SK-MEL-5 (cell line): ENCODE data around the gene ZNF777. TPM values are rescaled to one million over a fixed set of nuclear protein-coding genes. Genes with fewer than 3 reads are reported as not detected.
A peak's percentile ranks its signal among the peaks of the same experiment; 100 is the strongest.
"Not testable (repeated sequence)": the region's sequence is repeated elsewhere in the genome, so short reads cannot be mapped to it uniquely, and the experiment has no call there.

Experiments
- DNase-seq: peaks from one replicate; pipeline ENCODE4 v3.0.0-alpha.2; 2016; ENCODE audit warnings: low read depth, low spot score
- in situ Hi-C: cut with HindIII; loops from 2 replicates; pipeline ENCODE4 v1.10.0; 2016; ENCODE audit warnings: low sequenced_read_pairs, high pct_unique_total_duplicates, low pct_unique_long_range_greater_than_20kb
- polyA plus RNA-seq, 2 experiments: library from polyadenylated mRNA; depleted of rRNA; stranded (reverse); fragments of >200 nt; gene quantifications; 2 replicates each; pipeline ENCODE4 v1.2.3, GENCODE V29; 2015
- total RNA-seq: library from RNA; depleted of rRNA; stranded (reverse); fragments of >200 nt; shearing (Covaris generic); gene quantifications from 2 replicates; pipeline ENCODE4 v1.2.3, GENCODE V29; 2014; rRNA removed

ZNF777 gene
- 5.4 and 6.1 TPM in 2 replicates for total RNA-seq
- polyA plus RNA-seq (2015; cell fraction: cytosol; rRNA removed): 16.4 and 20.6 TPM in 2 replicates
- 4.2 and 4.3 TPM in 2 replicates for polyA plus RNA-seq (2015; cell fraction: nucleus; rRNA removed)

DNA sequence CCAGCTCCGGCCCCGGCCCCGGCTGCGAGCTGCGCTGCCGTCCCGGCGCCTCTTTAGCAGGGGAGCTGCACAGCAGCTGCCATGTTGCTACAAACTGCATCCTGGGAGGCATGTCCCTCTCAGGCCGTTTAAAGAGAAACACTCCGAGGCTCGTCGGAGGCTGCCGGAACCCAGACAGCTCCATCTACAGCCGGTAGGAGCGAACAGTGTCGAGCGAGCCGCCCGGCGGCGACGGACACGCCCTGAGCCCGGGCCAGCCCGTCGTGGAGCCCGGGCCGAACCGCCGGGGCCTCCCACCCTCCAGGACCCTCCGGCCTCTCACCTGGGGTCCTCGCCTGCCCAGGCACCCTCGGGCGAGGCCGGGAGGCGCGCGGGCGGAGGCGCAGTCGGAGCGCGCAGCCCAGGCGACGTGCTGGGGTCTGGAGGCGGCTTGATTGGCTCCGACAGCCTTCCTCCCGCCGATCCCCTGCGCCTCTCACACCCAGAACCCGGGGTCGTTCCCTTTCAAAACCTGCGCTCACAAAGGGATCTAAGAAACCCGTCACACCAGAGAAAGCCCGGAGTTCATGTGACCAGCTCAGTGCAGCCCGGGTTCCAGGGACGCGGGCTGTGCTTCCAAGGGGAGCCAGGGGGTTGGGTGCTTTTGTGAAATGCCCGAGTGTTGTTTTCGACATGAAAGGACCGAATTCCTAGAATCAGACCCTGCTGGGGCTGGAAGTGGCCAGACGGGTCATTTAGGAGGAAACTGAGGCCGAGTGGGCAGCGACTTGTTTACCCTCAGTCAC lies at the start of gene ZNF777:
Gene ZNF777, minus strand, starts transcription at position 570 of the 785 bp plus-strand sequence. CDS start 5,040 bp downstream, outside the sequence.
- in situ Hi-C loops: no loop called here
- DNase-seq: peak; percentile 89

DNA sequence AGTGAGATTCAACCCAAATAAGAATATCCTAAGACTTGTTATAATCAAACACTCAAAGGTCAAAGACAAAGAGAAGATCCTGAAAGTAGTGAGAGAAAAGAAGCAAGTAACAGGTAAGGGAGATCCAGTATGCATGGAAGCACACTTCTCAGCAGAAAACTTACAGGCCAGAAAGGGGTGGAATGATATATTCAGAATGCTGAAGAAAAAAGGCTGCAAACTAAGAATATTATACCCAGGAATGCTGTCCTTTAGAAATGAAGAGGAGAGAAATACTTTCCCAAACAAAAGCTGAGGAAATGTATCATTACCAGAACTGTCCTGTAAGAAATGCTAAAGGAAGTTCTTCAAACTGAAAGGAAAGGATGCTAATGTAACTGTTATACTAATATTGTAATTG lies 49.4 kb upstream of the ZNF777 start:
- no peak for DNase-seq
- in situ Hi-C loops: no loop called here

- in situ Hi-C loops: no loop called here
- DNase-seq: no peak
These were observed 48.9 kb upstream of the ZNF777 start for GRCh38 chr7:149509774-149510173.

GRCh38 chr7:149505551-149505950 lies 44.7 kb upstream of the ZNF777 start:
- no peak for DNase-seq
- in situ Hi-C loops: no loop called here

GRCh38 chr7:149501651-149502050 lies 40.8 kb upstream of the ZNF777 start:
- no peak for DNase-seq
- in situ Hi-C loops: no loop called here

DNA sequence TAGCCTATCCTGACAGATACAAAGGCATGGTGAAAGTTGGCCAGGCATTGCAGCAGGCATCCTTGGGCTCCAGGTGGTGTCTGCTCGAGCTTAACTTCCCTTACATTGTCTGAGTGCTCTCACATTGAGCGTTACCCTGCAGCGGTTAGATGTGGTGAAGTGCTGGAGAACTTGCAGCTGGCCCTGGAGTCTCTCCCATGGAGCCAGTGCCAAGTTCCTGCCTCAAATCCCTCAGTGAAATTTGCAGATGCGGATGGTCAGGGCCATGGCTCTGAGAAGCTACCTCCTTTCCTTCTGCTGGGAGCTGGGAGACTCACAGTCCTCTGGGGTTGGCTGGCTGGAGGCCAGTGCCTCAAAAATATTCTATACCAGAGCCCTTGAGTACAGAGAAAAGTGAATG lies 40.0 kb upstream of the ZNF777 start:
- in situ Hi-C loops: no loop called here
- DNase-seq: no peak

DNA sequence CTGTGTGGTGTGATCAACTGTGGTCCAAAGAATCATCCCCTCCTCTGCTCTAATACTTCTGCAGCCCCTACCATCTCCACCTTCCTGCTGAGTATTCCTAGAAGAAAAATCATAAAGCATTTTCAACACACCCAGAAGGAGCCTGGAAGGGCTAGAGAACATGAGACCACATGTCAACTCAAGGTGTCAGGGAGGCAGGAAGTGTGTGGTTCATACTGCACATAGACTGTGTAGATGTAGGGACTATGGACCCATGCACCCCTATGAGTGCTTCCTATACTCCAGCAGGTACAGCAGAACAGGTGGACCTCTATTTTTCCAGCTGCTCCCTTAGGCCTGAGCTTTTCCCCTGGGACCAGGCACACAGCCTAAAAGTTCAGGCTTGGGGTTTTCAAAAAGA lies 39.3 kb upstream of the ZNF777 start:
- in situ Hi-C loops: no loop called here
- DNase-seq: no peak

- in situ Hi-C loops: no loop called here
These were observed 37.9 kb upstream of the ZNF777 start for GRCh38 chr7:149498811-149499210.

DNA sequence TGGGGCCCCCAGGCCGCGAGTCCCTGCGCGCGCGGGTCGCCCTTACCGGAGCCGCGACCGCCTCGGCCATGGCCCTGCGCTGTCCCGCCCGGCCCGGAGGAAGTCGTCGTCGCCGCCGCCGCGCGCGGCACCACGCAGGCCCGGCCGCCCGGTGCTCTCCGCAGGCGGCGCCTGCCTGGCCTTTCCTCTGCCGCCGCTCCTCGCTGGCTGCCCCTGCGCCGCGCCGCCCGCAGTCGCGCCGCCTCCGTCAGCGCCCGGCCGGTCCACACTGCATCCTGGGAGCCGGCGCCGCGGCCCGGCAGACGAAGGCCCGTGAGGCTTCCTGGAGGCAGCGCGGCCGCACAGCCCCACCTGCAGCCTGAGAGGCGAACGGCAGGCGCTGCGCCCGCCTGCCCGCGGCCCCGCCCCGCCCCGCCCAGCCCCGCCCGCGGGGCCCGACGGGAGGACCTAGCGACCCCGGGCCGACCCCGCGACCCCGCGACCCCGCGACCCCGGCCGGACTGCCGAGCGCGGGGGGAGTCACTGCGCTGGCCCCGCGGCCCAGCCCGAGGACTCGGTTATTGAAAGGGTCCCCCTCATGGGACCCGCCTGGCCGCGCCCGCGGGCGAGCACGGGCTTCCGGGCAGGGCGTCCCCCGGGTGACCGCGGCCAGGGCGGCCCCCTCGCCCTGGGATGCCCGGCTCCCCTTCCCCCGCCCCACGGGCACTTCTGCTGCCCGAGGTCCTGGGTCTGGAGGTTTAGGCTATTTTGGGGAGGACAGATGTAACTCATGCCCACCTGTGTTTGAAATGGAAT lies 36.8 kb upstream of the ZNF777 start, which contains the start of gene ZNF746:
Gene ZNF746, minus strand, starts transcription at position 343 of the 795 bp plus-strand sequence. Its CDS starts 273 bp downstream, at position 70.
- in situ Hi-C loops: no loop called here
- DNase-seq: peak; percentile 88

More at GRCh38 chr7:149498811-149499210, 37.9 kb upstream of the ZNF777 start:
- no peak for DNase-seq

- in situ Hi-C loops: no loop called here
- DNase-seq: peak; percentile 18
These were observed 36.0 kb upstream of the ZNF777 start for GRCh38 chr7:149496642-149497391.

GRCh38 chr7:149495785-149496641 lies 35.2 kb upstream of the ZNF777 start:
- DNase-seq: peak; percentile 42
- in situ Hi-C loops: no loop called here

DNA sequence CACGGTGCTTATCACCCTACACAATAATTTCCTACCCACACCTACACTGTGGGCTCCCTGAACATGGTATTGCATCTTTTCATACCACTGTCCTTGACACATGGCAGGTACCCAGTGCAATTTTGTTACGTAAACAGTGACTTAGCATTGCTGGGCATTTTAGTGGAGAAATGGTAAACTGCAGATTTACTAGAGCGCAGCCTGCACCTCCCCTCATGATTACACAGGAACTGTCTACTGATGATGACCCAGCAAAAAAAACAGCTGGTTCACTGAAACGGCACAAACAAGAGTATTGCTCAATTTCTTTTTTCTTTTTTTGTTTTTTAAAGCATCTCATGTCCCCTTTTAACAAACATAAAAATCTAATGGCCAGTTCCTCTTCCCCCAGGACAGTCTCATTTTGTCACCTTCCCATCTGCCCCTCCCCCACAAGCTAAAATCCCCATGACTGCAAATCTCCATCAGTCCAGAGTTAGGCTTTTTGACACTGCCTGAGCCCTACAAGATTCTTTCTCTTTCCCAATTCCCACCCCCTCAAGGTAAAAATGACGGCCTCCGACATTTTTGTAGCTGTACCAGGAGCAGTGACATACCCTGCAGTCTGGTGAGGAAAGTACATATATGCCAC lies 34.0 kb upstream of the ZNF777 start:
- in situ Hi-C loops: no loop called here
- no peak for DNase-seq

- DNase-seq, in situ Hi-C loops: not testable (repeated sequence)
These were observed 33.1 kb upstream of the ZNF777 start for GRCh38 chr7:149493975-149494374.

GRCh38 chr7:149493366-149493765 lies 32.5 kb upstream of the ZNF777 start:
- in situ Hi-C loops: no loop called here
- DNase-seq: no peak

DNA sequence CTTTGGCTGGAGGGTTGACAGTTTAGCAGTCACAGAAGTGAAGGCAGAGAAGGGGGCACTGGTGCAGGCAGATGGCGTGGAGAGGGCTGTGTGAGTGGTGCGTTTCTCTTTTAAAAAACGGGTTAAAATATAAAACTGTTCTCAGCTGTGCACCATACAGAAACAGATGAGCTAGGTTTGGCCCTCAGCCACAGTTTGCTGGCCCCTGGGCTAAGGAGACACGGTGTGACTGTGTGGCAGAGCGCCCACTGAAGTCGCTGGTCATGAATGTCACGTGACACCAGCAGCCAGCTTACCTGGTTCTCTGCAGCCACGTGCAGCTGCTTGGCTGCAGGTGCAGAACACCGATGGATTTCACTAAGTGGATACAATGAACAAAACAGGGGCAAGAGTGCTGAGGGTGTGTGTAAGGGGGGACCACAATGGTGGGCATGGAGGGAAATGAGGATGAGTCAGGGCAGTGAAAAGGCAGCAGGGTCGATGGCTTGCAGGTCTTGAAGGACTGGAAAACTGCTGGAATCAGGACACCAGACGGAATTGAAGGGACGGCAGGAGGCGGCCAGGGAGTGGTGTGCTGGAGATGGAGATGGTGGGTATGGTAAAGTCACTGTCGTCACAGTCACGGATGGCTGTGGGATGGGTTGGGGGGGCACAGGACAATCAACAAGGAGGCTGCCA lies 29.4 kb upstream of the ZNF777 start:
- in situ Hi-C loops: no loop called here
- no peak for DNase-seq
